HG03442 (cell line): ENCODE data around the gene FANCD2OS.
"Not testable (repeated sequence)": the region's sequence is repeated elsewhere in the genome, so short reads cannot be mapped to it uniquely, and the experiment has no call there.

Experiments
- ATAC-seq: cut with Tn5 transposase; IDR thresholded peaks from one replicate; pipeline ENCODE4 v1.9.1; 2021; ENCODE audit warnings: mild to moderate bottlenecking, moderate library complexity; ENCODE audit not compliant: unreplicated experiment

The FANCD2OS gene

GRCh38 chr3:10099041-10099440 is 9.0 kb downstream of the FANCD2OS start:
- ATAC-seq, result no peak

DNA sequence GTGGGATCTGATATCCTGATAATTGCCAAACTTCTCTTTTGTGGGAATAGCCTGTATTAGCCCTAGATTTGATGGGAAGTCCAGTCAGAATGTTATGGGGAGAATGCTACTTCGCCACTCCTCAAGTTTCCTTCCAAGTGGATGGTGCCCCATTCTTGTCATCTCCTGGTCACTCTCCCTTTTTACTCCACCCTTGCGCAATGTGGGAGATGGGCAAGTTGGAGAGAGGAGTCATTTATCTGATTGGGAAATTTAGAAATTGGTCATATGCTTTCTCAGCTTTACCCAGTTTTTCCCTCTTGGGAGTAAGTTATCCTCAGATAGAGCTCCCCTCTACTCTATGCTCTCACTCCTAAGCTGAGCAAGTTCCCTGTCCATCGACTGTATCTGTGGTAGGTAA is 14.4 kb downstream of the FANCD2OS start:
- no peak for ATAC-seq

GRCh38 chr3:10091387-10091786 is 16.7 kb downstream of the FANCD2OS start:
- not testable (repeated sequence) for ATAC-seq

GRCh38 chr3:10090774-10091173 is 17.3 kb downstream of the FANCD2OS start:
- not testable (repeated sequence) for ATAC-seq

DNA sequence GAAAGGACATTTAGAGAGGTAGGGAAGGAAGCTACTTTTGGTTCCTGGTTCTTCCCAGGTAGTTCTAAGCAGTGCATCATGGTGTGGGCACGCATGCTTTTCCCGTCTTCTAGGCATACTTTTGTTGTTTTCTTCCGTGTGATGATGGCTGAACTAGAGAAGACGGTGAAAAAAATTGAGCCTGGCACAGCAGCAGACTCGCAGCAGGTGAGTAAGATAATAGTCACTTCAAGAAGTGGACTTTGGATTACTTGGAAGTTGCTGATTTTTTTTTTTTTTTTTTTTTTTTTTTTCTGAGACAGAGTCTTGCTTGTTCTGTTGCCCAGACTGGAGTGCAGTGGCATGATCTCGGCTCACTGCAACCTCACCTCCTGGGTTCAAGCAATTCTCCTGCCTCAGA is 17.9 kb downstream of the FANCD2OS start:
- ATAC-seq, result no peak

DNA sequence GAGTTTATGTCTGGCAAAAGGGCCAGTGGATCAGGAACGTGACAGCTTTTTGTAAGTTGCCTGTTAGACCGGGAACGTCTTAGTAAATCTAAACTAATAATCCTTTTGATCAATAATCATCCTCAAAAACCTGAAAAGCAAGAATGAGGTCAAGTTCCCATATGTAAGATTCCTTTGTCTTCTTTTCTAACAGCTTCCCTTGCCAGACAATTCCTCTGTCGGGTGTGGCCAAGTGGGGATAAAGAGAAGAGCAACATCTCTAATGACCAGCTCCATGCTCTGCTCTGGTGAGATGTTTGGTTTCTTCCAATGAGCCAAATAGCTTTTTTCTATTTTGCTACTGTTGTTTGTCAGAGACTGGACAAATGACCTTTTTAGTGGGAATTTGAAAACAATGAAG is 19.8 kb downstream of the FANCD2OS start:
- no peak for ATAC-seq

DNA sequence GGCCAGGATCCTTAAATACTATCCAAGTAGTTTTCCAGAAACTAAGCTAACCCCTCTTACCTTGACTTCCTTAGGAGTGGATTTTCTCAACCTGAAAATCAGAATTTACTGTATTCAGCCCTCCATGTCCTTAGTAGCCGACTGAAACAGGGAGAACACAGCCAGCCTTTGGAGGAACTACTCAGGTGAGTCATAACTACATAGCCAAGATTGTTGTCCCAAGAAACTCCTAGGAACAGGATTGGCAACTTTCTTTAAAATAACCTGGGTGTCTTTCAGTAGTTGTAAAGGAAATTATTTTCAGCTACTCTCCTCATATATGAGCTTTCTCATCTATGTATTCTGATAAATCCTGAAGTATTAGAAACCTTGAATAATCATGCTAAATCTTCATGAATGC is 22.3 kb downstream of the FANCD2OS start:
- ATAC-seq, result no peak

GRCh38 chr3:10081871-10082270 is 26.2 kb downstream of the FANCD2OS start:
- no peak for ATAC-seq

DNA sequence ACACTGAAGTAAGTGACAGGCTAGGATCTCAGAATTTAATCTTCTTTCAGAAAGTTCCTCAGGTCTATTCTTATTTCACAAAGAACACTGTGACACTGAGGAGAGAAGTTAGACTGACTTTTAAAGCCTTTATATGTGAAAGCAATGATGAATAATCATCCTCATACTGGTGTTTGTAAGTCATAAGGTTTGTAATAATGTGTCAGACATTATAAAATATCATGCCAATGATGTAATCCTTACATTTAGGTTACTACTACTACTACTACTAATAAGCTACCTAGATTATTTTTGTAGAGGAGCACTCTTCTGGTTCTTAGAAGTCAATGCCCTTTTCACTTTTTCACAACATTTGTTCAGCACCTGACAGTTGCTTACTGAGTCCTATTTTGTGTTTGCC is 33.4 kb downstream of the FANCD2OS start:
- no peak for ATAC-seq

DNA sequence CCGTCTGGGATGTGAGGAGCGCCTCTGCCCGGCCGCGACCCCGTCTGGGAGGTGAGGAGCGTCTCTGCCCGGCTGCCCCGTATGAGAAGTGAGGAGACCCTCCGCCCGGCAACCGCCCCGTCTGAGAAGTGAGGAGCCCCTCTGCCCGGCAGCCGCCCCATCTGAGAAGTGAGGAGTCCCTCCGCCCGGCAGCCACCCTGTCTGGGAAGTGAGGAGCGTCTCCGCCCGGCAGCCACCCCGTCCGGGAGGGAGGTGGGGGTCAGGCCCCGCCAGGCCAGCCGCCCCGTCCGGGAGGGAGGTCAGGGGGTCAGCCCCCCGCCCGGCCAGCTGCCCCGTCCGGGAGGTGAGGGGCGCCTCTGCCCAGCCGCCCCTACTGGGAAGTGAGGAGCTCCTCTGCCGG is 38.0 kb downstream of the FANCD2OS start:
- not testable (repeated sequence) for ATAC-seq

- no peak for ATAC-seq
These were observed 53.0 kb downstream of the FANCD2OS start for GRCh38 chr3:10055097-10055496.
